ENCODE results near the gene ATRN.

The ATRN gene

DNA sequence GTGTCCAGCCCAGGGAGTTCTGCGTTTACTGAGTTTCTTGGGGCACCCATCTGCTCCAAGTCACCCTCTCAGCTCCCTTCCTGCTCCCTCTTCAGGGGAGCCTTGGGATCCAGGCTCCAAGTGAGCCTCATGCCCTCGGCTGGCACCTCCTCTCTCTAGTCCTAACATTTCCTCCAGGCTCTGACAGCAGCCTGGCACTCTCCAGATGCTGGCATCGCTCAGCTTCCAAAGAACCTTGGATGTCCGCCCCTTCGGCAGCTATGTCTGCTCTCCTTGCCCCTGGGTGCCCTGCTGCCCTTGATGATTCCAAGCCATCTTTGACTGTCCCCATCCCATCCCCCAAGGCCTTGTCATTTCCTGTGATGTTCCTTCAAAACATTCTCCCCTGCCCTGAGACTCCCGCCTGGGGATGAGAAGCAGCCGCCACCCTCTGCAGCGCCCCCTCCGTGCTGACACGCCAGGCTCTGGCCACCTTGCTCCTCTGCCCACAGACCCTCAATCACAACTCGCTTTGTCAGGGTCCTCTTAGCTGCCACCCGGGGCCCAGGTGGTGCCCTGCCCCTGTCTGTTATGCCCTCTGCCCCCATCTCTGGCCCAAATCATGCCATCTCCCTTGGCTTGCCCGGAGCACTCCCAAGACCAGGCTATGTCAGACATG, 199.0 kb downstream of the ATRN start:
- DNase-seq (ENCODE audit: low read depth, low spot score) = no peak
- H3K27ac ChIP-seq = no peak overlapping the region

DNA sequence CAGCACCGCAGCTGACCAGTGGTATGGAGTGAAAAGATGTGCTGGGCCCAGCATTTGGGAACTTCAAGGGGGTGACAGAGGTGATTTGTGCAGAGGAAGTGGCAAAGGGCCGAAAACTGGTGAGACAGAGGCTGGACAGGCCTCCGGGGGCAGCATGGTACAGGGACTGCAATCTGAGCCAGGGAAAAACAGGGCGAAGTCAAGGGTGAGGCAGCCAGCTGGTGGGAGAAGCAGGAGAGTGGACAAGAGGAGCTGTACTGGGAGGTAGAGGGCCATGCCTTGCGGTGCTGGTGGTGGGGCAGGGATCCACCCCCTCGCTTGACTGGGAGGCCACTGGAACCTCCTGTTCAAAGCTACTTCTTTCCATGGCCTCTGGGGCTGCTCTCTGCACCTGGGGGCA, 199.7 kb downstream of the ATRN start:
- no peak for DNase-seq (ENCODE audit: low read depth, low spot score)

DNA sequence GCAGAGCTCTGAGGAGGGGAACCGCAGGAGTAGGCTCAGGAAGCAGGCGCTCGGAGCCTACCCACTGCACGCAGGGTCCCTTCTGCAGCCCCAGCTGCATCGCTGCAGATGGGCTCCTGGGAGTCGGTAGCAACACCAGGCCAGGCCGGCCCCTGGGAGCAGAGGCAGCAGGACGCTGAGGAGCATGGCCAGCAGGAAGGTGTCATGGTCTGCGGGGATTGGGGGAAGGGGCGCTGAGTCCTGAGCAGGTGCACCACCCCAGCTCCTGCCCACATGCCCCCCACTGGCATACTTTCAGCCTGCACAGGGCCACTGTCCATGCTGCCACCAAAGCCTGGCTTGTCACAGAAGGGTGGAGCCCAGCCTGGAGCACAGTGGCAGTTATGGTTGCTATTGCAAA, 200.1 kb downstream of the ATRN start:
- H3K27ac ChIP-seq = no peak overlapping the region
- DNase-seq (ENCODE audit: low read depth, low spot score) = no peak

More for the DNA sequence above, 199.7 kb downstream of the ATRN start:
- H3K27ac ChIP-seq = no peak overlapping the region

DNA sequence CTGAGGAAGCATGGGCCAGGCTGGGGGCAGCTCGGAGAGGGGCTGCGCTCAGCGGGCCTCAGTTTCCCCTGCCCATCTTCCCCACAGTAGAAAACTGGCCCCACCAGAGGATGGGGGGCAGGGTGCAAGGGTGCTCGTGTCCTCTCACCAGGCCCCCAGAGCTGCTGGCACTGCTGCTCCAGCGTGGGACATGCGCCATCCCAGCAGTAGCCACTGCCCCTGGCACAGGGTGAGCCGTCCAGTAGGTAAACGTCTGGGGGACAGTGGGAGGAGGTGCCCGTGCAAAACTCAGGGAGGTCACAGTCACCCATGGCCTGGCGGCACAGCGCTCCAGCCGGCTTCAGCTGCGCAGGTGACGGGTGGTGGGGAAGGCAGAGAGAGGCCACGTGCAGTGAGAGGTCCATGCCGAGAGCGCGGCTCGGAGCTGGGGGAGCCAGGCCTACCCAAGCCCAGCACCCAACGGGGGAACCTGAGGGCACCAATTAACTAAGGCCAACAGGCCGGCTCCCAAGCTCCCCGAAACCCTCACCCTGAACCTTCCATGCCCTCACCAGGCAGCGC, 201.2 kb downstream of the ATRN start:
- H3K27ac ChIP-seq = no peak overlapping the region
- no peak for DNase-seq (ENCODE audit: low read depth, low spot score)

DNA sequence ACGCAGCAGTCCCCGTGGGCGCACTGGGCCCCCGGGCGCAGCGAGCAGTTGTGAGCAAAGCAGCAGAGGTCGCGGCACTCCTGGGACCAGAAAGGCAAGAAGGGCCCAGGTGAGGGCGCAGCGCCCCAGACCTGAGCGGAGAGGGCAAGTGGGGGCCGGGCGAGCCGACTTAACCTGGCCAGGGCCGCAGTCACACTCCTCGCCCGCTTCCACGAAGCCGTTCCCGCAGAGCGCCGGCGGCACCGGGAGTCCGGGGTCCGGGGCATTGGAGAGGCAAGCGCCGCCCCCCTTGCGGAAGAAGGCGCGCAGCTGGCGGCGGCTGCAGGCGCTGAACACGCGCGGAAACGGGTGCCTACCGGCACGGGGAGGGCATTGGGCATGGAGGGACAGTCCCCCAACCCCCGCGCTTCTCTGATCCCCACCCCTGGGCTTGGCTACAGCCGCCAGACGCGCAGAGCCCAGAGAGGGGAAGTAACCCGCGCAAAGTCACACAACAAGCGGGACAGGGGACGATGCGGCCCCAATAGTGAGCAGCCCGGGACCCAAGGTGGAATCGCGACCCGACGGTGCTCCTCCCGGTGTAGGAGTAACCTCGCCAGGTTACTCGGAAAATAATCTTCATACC, 201.8 kb downstream of the ATRN start:
- no peak overlapping the region for H3K27ac ChIP-seq
- DNase-seq (ENCODE audit: low read depth, low spot score) = no peak

DNA sequence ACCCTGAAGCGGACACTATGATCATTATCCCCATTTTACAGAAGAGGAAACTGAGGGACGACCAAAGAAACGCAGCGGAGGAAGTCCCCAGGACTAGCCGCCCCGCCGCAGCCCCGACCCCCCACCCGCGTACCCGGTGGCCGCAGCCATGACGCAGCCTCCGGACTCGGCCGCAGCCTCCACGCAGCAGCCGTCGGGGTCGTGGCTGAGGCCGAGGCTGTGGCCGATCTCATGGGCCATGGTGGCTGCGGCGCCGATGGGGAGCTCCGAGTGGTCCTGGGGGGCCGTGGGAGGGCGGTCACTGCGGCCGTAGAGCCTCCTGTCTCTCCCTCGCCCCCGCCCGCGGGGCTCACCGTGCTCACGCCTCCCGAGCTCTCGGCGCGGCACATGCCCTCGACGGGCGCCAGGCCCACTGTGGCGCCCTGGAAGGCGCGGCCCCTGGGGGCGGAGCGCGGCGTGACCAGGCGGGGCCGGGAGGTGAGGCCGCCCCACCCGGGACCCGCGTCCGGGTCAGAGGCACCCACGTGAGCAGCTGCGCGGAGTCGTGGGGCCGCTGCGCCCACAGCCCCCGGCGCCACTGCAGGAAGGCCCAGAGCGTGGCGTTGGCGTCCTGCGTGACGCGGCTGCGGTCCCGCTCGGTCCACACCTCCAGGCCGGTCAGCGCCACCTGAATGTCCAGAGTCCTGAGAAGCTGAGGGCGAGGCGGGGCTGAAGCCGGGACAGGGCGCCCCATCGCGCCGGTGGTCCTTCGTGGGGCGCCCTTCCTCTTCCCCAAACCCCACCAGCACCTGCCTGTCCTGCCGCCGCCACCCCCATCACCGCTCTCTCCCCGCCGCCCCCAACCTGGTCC, 202.6 kb downstream of the ATRN start:
- H3K27ac ChIP-seq = no peak overlapping the region
- DNase-seq (ENCODE audit: low read depth, low spot score) = no peak

DNA sequence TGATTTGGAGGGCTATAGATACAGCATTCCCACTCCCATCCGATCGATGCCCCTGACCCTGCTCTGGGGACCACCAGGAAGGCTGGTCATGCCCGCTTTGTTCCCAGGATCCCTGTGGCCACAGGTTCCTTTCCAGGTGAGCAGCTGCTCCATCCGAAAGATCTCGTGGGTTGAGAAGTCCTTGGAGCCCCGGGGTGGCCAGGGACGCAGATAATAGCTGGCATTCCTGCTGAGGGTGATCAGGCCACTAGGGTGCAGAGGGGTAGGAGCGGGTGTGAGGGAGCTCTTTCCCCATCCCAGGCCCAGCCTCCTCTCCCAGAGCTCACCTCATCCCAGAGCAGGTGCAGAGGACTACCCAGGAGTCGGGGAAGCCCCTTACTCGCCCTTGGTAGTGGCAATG, 203.6 kb downstream of the ATRN start:
- no peak for DNase-seq (ENCODE audit: low read depth, low spot score)
- H3K27ac ChIP-seq = no peak overlapping the region

DNA sequence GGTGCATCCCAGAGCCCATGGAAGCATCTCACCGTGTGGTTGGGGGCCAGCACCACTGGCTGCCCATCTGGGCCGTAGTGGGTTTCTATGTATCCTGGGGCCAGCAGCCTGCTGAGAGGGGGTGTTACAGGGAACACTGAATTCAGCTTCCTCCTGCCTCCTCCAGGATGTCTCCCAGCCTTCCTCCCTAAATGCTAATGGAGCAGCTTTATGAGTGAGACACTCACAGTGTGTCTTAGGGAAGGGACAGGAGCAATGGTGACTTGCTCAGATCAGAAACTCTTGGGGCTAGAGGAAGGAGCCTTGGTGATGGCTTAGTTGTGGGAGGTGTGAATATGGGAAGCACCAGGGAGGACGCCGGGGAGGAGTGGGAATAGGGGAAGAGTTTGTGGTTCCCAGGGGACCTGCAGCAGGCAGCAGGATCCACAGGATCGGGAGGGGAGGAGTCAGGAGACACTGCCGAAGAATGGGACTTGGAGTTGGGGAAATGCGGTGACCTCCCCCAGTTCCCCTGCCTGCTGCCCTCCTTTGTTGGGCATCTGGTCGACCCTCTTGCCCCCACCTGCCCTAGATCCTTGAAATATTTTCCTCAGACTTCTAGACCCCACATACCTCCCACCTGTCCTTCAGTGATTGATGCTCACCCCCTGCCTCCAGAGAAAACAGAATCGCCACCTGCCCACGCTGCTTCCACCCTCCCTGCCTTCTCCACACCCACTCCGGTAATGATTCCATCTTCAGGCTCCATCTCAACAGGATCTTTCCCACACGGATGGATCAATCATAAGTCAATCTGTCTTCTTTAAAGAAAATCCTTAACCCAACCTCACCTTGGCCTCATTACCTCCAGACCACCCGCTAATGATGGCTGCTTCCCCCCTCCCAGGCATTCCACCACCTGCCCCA, 204.4 kb downstream of the ATRN start:
- DNase-seq (ENCODE audit: low read depth, low spot score) = no peak
- no peak overlapping the region for H3K27ac ChIP-seq

DNA sequence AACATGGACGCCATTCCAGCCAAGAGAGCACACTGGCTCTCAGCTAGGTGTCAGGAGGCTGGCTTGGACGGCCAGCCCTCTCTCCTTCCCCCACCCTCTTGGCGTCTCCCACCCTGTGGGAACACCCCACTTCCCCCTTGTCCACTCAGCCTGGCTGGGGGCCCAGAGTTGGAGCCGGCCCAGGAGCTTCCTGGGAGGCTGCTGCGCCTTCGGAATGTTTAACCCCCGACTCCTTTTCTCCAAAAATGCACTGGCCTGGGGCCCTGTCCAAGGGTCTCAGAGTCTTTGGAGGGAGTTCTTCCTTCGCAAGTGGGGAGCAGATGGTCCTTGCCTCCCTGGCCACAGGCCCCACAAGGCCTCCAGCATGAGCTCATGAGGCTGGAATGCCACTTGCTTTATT, 206.9 kb downstream of the ATRN start:
- DNase-seq (ENCODE audit: low read depth, low spot score) = no peak
- H3K27ac ChIP-seq = no peak overlapping the region

DNA sequence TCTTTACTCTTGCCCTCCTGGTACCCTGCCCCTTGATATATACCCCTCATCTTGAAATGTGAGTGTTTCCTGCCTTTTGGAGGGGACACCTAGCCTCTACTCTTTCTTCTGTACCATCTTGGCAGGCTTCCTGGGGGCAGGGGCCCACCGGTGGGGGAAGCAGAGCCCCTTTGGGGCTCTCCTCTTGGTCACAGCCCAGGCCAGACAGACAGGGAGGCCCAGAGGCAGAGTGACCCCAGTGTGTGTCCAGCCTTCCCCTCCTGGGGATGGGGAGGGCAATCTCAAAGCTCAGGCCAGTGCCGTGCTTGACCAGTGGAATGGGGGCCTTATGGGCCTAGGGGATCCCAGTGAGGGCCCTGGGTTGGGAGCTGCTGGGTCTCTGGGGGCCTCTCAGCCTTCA, 207.4 kb downstream of the ATRN start:
- H3K27ac ChIP-seq = no peak overlapping the region
- no peak for DNase-seq (ENCODE audit: low read depth, low spot score)

DNA sequence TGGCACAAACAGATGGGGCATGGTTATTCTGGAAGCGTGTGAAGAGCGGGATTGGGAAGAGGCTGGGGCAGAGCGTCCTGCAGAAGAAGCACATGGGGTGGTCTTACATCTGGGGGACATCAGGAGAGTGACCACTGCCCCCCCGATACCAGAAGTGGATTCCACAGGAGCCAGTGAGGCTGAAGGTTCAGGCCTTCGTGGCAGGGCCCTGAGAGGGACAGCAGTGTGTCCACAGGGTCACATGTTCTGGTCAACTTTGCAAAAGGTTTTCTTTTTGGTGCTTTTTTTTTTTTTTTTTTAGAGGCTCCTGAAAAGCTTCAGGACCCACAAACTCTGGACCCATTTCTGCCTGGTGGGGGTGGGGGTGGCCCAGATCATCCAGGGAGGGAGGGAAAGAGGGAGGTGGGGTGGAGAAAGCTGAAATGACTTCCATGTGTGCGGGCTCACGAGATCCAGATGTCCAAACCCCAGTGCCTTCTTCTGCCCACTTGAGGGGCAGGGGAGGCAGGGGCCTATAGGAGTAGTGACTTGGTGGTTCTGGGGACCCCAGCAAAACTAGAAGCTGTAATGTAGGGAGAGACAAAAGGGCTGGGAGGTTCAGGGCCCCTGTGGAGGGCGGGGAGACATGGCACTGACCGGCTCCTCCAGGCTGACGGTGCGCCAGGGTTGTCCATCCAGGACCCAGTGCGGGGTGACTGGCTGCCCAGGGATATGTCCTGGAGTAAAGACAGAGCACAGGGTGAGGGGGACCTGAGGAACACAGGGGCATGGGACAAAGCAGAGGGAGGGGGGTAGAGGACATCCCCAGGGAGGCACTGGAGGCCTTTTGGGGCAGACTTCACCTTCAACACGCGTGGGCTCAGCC, 208.3 kb downstream of the ATRN start:
- DNase-seq (ENCODE audit: low read depth, low spot score) = no peak
- H3K27ac ChIP-seq = no peak overlapping the region

DNA sequence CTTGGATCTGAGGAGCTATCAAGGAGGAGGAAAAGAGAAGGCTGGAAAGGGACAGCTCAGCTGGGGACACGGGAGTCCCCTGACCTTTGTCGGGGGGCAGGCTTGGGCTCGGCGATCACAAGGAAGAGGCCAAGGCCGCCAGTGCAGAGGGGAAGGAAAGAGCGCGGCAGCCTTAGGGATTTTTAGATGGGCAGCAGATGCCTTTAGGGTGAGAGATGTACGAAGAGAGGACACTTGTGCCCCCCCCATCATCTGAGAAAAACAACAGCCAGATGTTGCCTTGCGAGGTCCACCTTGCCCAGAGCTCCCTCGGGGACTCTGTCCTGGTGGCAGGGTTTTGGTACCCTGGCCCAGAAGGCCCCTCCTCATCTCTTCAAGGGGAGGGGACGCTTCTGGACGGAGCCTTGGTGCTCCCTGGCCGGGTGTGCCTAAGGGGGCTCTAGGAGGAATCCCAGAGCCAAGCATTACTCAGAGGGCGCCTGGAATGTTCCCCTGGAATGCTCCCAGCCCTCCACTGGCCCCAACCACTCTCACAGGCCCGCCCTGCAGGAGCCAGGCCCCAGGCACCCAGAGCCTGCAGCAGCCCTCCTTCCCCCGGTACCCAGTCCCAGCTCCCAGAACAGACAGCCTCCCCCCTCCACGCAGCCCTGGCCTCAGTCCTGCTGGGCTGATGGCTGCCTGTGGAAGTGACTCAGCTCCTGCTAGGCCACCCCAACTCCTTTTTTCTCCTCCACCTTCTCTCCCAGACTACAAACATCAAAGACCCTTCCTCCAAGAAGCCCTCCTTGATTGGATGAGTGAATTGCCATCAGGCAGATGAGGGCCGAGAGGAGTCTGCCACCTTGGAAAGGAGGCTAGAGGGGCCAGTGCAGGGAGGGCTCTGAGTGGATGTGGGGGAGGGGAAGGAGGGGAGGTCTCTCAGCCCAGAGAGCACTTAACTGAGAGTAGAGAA, 209.2 kb downstream of the ATRN start:
- no peak overlapping the region for H3K27ac ChIP-seq
- no peak for DNase-seq (ENCODE audit: low read depth, low spot score)

DNA sequence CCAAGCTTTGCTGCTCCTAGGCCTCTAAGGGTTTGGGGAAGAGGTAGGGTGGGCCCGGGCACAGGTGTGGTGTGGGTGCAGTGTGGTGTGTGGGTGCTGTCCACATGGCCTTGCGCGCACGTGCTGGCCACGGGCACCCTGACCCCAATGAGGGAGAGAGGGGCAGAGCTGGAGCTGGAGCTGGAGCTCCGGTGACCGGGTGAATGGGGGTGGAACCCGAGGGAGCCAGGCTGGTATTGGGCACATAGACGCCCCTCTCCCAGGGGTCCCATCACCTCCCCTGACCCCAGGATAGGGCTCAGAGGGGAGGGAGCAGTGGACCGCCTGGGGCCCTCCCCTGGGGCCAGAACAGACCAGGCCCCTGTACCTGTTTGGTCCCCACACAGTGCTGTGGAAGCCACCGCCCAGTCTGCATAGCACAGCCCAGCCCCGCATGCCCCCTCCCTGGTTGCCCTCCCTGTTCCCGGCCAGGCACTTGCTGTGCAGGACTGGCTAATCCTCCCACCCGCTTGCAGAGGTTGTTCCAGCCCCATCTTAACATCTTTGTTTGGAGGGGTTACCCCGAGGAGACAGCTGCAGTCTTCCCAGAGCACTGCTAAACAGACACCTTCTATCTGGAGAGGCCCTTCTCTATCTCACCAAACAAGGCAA, 210.0 kb downstream of the ATRN start:
- H3K27ac ChIP-seq = no peak overlapping the region
- no peak for DNase-seq (ENCODE audit: low read depth, low spot score)

DNA sequence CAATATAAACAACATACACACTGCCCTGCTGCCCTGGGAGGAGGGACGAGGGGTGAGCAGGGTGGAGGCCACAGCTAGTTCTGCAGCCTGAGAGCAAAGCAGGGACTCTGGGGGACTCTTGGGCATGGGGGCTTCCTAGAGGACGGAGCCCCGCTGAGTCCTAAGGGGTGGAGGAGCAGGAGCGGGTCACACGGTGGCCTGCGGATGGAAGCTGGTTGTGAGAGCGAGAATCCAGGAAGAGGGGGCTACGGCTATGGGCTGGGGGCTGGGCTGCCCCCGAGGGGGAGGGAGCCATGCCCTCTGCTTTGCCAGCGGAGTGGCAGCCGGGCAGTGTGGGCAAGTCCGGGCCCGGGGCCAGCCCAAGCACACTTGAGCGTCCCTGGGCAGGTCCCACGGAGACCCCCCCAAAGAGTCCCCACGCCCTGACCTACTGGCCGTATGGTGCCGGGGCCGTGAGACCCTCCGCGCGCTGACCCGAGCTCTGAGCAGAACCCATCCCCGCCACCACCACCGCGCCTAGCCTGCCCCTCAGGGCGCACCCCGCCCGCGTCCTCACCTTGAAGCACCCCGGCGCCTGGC, 210.6 kb downstream of the ATRN start:
- no peak overlapping the region for H3K27ac ChIP-seq
- no peak for DNase-seq (ENCODE audit: low read depth, low spot score)

DNA sequence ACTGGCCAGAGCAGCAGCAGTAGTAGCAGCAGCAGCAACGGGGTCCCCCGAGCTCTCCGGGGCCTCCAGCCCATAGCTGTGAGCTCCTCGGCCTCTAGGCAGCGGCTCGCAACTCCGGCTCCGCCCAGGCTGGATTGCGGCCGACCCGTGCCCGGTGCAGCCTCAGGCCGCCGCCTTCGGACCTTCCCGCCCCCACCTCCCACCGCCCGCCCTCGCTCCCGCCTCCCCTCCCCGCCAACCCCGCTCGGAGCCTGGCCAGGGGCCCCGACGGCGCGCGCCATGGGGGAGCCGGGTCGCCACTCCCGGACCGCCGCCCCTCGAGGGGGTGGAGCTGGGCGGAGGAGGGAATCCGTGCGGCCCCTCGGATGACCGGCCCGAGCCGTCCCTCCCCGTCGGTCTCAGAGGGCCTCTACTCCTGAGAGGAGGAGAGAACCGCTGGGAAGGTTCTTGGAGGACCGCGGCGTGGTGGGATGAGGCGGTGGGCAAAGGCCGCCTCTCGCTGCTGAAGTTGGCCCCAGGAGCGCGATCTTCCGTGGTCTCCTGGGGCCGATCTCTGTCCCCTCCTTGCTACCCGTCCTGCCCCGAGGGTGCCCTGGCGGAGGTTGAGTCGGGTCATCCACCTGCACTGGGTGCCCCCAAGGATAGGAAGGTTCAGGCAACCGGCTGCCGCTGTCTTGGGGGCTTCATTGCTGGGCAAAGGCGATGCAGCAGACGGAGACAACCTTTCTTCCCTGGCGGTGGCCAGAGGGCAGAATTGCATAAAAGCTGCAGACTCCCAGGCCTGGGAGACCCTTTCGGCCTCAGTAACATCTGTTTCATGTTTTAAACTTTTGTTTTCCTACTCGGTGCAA, 211.3 kb downstream of the ATRN start, which contains the start of gene ADAM33:
Gene ADAM33, minus strand, starts transcription at position 80 of the 851 bp plus-strand sequence. Its CDS starts 6 bp downstream, at position 74.
- H3K27ac ChIP-seq = no peak within 1 kb of the TSS
- DNase-seq (ENCODE audit: low read depth, low spot score) = no peak

DNA sequence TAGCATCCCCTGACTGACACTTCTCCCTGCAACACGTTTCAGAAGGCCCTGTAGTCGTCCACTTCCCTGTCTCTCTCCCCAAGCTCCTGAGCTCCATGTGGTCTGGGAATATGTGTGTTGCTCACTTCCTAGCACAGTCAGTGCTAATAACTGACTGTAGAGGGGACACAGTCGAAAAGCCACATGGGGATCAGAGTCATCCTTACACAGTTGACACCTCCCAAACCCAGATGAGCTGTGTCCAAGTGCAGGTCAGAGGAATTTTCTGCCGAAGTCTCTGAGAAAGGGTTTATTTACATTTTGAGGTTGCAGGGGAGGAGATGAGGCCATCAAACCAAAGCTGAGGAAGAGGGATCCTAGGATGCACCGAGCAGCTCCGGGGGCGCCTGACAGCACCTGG, 214.5 kb downstream of the ATRN start:
- no peak overlapping the region for H3K27ac ChIP-seq
- no peak for DNase-seq (ENCODE audit: low read depth, low spot score)

Data from epithelial cell of prostate (primary cell).